ENCODE results near the gene AFF4.

DNA sequence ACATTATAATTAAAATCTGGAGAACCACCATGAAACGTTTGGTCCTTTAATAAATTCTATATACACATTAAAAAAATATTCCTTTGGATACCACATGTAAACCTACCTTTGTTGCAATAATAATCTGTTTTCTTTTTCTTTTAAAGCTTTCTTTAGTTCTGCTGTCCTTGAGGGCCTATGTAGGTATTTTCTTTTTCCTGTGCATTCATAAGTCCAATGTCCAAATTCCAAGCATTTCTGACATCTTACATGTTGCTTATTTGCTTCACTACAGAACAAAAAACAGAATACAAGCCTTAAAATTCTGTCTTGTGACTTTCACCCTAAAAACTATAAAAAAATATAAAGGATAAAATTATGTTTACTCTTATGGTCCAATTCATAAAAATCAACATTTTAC is 43.2 kb upstream of the AFF4 start:
- no peak for TF ChIP-seq POLR2A (IDR thresholded peaks at IDR 0.05)
- TF ChIP-seq, protein P1, sequence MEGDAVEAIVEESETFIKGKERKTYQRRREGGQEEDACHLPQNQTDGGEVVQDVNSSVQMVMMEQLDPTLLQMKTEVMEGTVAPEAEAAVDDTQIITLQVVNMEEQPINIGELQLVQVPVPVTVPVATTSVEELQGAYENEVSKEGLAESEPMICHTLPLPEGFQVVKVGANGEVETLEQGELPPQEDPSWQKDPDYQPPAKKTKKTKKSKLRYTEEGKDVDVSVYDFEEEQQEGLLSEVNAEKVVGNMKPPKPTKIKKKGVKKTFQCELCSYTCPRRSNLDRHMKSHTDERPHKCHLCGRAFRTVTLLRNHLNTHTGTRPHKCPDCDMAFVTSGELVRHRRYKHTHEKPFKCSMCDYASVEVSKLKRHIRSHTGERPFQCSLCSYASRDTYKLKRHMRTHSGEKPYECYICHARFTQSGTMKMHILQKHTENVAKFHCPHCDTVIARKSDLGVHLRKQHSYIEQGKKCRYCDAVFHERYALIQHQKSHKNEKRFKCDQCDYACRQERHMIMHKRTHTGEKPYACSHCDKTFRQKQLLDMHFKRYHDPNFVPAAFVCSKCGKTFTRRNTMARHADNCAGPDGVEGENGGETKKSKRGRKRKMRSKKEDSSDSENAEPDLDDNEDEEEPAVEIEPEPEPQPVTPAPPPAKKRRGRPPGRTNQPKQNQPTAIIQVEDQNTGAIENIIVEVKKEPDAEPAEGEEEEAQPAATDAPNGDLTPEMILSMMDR (IDR thresholded peaks at IDR 0.05 in 4 of 5, conservative IDR thresholded peaks at IDR 0.05 in 1 of 5) = no peak
